Sigmoid colon (tissue), 4 donors: ENCODE data around the gene PAX2.

Source experiments
- CTCF ChIP-seq, 4 experiments: fragments of 450-650 bp in 3 of 4; fragments of 200-600 bp in 1 of 4; IDR thresholded peaks; one replicate each; pipeline ENCODE4 v1.5.1; 2016 to 2019; ENCODE audit warnings: antibody characterized with exemption in 4 of 4, mild to moderate bottlenecking in 3 of 4, moderate library complexity in 2 of 4
- EP300 ChIP-seq, 4 donors: sonication (generic); formaldehyde crosslinking; IDR thresholded peaks; one replicate each; pipeline ENCODE4 v1.6.1; 2017; ENCODE audit warnings: antibody characterized with exemption in 4 of 4
- POLR2A ChIP-seq, 2 donors: fragments of 450-650 bp; IDR thresholded peaks; one replicate each; pipeline ENCODE4 v1.6.1; 2016; ENCODE audit warnings: antibody characterized with exemption in 2 of 2, mild to moderate bottlenecking in 2 of 2, moderate library complexity in 2 of 2
- POLR2AphosphoS5 ChIP-seq, 4 donors: sonication (generic); formaldehyde crosslinking; IDR thresholded peaks; one replicate each; pipeline ENCODE4 v1.6.1; 2017; ENCODE audit warnings: antibody characterized with exemption in 4 of 4

- TF ChIP-seq POLR2AphosphoS5 (IDR thresholded peaks at IDR 0.05) (no peak), CTCF (IDR thresholded peaks at IDR 0.05) (no peak), POLR2A (IDR thresholded peaks at IDR 0.05) (no peak), EP300 (IDR thresholded peaks at IDR 0.05) (no peak)
Measured at GRCh38 chr10:100807241-100807951, 62.0 kb downstream of the PAX2 start.
